H9 (cell line): ENCODE results near the gene DLG2. TPM values are rescaled to one million over a fixed set of nuclear protein-coding genes. Genes with fewer than 3 reads are reported as not detected.

ENCODE experiments used
- DNase-seq: peaks from one replicate; pipeline ENCODE4 v3.0.0-alpha.2; 2017
- H2AFZ ChIP-seq: one replicate; pipeline ENCODE4 v1.6.1; 2013; ENCODE audit warnings: mild to moderate bottlenecking, low read length, control low read depth, moderate library complexity
- H2AK5ac ChIP-seq: 2 replicates; pipeline ENCODE4 v1.6.1; 2013; ENCODE audit warnings: low read length, control low read depth, mixed read lengths; ENCODE audit not compliant: insufficient read length
- H2BK120ac ChIP-seq: one replicate; pipeline ENCODE4 v1.6.1; 2013; ENCODE audit warnings: low read depth, mild to moderate bottlenecking, low read length, control low read depth, inconsistent platforms; ENCODE audit not compliant: poor library complexity, severe bottlenecking
- H2BK12ac ChIP-seq: 2 replicates; pipeline ENCODE4 v1.6.1; 2013; ENCODE audit warnings: low read length, control low read depth, mixed read lengths, low read depth; ENCODE audit not compliant: insufficient read length
- H2BK15ac ChIP-seq: 2 replicates; pipeline ENCODE4 v1.6.1; 2013; ENCODE audit warnings: low read depth, low read length, control low read depth
- H2BK20ac ChIP-seq: one replicate; pipeline ENCODE4 v1.6.1; 2013; ENCODE audit warnings: low read depth, mild to moderate bottlenecking, low read length, control low read depth, inconsistent platforms; ENCODE audit not compliant: poor library complexity, severe bottlenecking
- H2BK5ac ChIP-seq: 2 replicates; pipeline ENCODE4 v1.6.1; 2013; ENCODE audit warnings: low read length, control low read depth, mixed read lengths; ENCODE audit not compliant: insufficient read length
- H3K14ac ChIP-seq: 2 replicates; pipeline ENCODE4 v1.6.1; 2013; ENCODE audit warnings: low read length, control low read depth; ENCODE audit not compliant: insufficient read depth
- H3K18ac ChIP-seq: 2 replicates; pipeline ENCODE4 v1.6.1; 2013; ENCODE audit warnings: low read depth, mild to moderate bottlenecking, mixed read lengths, low read length, control low read depth; ENCODE audit not compliant: insufficient read length
- H3K23ac ChIP-seq: 2 replicates; pipeline ENCODE4 v1.6.1; 2013; ENCODE audit warnings: low read length, control low read depth, mixed read lengths, low read depth; ENCODE audit not compliant: insufficient read length
- H3K23me2 ChIP-seq: 2 replicates; pipeline ENCODE4 v1.6.1; 2013; ENCODE audit warnings: low read depth, mild to moderate bottlenecking, mixed read lengths, low read length, control low read depth; ENCODE audit not compliant: insufficient read length, poor library complexity, severe bottlenecking
- H3K27ac ChIP-seq: 2 replicates; pipeline ENCODE4 v1.5.1; 2013; ENCODE audit warnings: low read length, control low read depth, mixed read lengths, low read depth; ENCODE audit not compliant: insufficient read length
- H3K27me3 ChIP-seq: 2 replicates; pipeline ENCODE4 v1.6.1; 2013; ENCODE audit warnings: low read length, control low read depth, inconsistent platforms; ENCODE audit not compliant: insufficient read depth
- H3K4ac ChIP-seq: 2 replicates; pipeline ENCODE4 v1.6.1; 2013; ENCODE audit warnings: low read depth, mild to moderate bottlenecking, control low read depth, inconsistent platforms, low read length, moderate library complexity
- H3K4me1 ChIP-seq: 2 replicates; pipeline ENCODE4 v1.6.1; 2013; ENCODE audit warnings: low read length, control low read depth, inconsistent platforms; ENCODE audit not compliant: insufficient read depth
- H3K4me2 ChIP-seq: 2 replicates; pipeline ENCODE4 v1.6.1; 2013; ENCODE audit warnings: low read length, control low read depth, mixed read lengths; ENCODE audit not compliant: insufficient read length, insufficient read depth
- H3K56ac ChIP-seq: 2 replicates; pipeline ENCODE4 v1.6.1; 2013; ENCODE audit warnings: low read depth, mild to moderate bottlenecking, mixed read lengths, low read length, control low read depth; ENCODE audit not compliant: insufficient read length
- H3K79me1 ChIP-seq: 2 replicates; pipeline ENCODE4 v1.6.1; 2013; ENCODE audit warnings: low read depth, mild to moderate bottlenecking, moderate library complexity, low read length, control low read depth, inconsistent platforms; ENCODE audit not compliant: insufficient read depth, poor library complexity, severe bottlenecking
- H3K79me2 ChIP-seq: 2 replicates; pipeline ENCODE4 v1.6.1; 2013; ENCODE audit warnings: low read length, control low read depth, inconsistent platforms; ENCODE audit not compliant: insufficient read depth
- H3K9ac ChIP-seq: 2 replicates; pipeline ENCODE4 v1.6.1; 2013; ENCODE audit warnings: low read length, control low read depth, mixed read lengths; ENCODE audit not compliant: insufficient read length; ENCODE audit errors: extremely low read depth
- H3K9me3 ChIP-seq: one replicate; pipeline ENCODE4 v1.6.1; 2013; ENCODE audit warnings: low read depth, low read length, inconsistent platforms; ENCODE audit not compliant: control insufficient read depth
- H3T11ph ChIP-seq: one replicate; pipeline ENCODE4 v1.6.1; 2013; ENCODE audit warnings: mild to moderate bottlenecking, low read length, control low read depth, inconsistent platforms
- H4K20me1 ChIP-seq: one replicate; pipeline ENCODE4 v1.6.1; 2013; ENCODE audit not compliant: control insufficient read depth, insufficient read length, insufficient read depth
- H4K5ac ChIP-seq: 2 replicates; pipeline ENCODE4 v1.6.1; 2013; ENCODE audit warnings: low read depth, mild to moderate bottlenecking, mixed read lengths, low read length, control low read depth; ENCODE audit not compliant: insufficient read length
- H4K8ac ChIP-seq: replicated peaks from 2 replicates; pipeline ENCODE4 v1.6.1; 2013; ENCODE audit warnings: low read length, control low read depth, mixed read lengths, low read depth; ENCODE audit not compliant: insufficient read length
- H4K91ac ChIP-seq: 2 replicates; pipeline ENCODE4 v1.6.1; 2013; ENCODE audit warnings: low read depth, mild to moderate bottlenecking, moderate library complexity, mixed read lengths, low read length, control low read depth; ENCODE audit not compliant: insufficient read length
- H3K27ac Mint-ChIP-seq, 3 experiments: 2 replicates in 2 of 3; 3 replicates in 1 of 3; pipeline ENCODE4 v1.8.0; 2020 to 2021; ENCODE audit warnings: mixed read lengths in 3 of 3, mild to moderate bottlenecking in 1 of 3, moderate library complexity in 1 of 3
- H3K27me3 Mint-ChIP-seq: 2 replicates; pipeline ENCODE4 v1.8.0; 2021; ENCODE audit warnings: low read depth, mild to moderate bottlenecking, moderate library complexity, mixed read lengths
- H3K36me3 Mint-ChIP-seq, 3 experiments: 2 replicates in 2 of 3; 3 replicates in 1 of 3; pipeline ENCODE4 v1.8.0; 2020 to 2021; ENCODE audit warnings: low read depth in 3 of 3, mixed read lengths in 3 of 3; ENCODE audit not compliant: insufficient read depth in 1 of 3
- H3K4me1 Mint-ChIP-seq, 2 experiments: 2 replicates each; pipeline ENCODE4 v1.8.0; 2020; ENCODE audit warnings: mixed read lengths in 2 of 2
- H3K4me3 Mint-ChIP-seq, 2 experiments: 2 replicates in 1 of 2; 3 replicates in 1 of 2; pipeline ENCODE4 v1.8.0; 2020 to 2021; ENCODE audit warnings: mild to moderate bottlenecking in 2 of 2, mixed read lengths in 2 of 2, moderate library complexity in 1 of 2
- H3K9me3 Mint-ChIP-seq, 2 experiments: 2 replicates in 1 of 2; 3 replicates in 1 of 2; pipeline ENCODE4 v1.8.0; 2020; ENCODE audit warnings: mild to moderate bottlenecking in 2 of 2, mixed read lengths in 2 of 2, moderate library complexity in 1 of 2
- WGBS: extraction: QIAGEN DNeasy Blood & Tissue Kit; methylation state at CpG from one replicate; pipeline ENCODE4 v1.1.7; 2013; ENCODE audit warnings: missing lambda C conversion rate, low lambda C conversion rate, mixed read lengths; ENCODE audit not compliant: insufficient read length; ENCODE audit errors: extremely low coverage; 5-methylcytosine and 5-hydroxymethylcytosine counted together
- total RNA-seq: library from RNA; stranded (reverse); gene quantifications from 2 replicates; pipeline ENCODE4 v1.2.1, GENCODE V29; 2021
- TF ChIP-seq, protein P1 (sequence below): fragments of 200-600 bp; sonication (generic); conservative IDR thresholded peaks from 3 replicates; pipeline ENCODE4 v1.8.0; 2021; ENCODE audit warnings: antibody characterized with exemption, mild to moderate bottlenecking

DLG2 gene
- total RNA-seq, 1 experiment from 2014 or later: 8.0 TPM

DNA sequence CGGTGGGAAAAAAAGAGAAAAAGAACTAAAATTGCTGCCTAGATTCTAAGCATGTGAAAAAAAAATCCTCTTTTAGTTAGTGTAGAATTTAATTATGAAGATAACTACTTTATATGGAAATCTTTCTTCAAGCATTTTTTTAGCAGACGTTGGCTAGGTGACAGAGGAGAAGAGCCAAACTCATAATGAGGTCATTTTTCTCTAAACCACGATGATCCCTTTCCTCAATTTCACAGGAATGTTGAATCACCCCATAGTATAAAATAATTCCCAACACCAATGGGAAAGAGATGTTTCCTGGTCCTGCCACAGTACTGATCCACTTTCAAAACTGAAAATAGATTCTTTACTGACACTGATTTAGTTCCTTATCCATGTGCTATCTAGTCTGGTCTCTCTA, 319.8 kb downstream of the DLG2 start:
- TF ChIP-seq, protein P1, sequence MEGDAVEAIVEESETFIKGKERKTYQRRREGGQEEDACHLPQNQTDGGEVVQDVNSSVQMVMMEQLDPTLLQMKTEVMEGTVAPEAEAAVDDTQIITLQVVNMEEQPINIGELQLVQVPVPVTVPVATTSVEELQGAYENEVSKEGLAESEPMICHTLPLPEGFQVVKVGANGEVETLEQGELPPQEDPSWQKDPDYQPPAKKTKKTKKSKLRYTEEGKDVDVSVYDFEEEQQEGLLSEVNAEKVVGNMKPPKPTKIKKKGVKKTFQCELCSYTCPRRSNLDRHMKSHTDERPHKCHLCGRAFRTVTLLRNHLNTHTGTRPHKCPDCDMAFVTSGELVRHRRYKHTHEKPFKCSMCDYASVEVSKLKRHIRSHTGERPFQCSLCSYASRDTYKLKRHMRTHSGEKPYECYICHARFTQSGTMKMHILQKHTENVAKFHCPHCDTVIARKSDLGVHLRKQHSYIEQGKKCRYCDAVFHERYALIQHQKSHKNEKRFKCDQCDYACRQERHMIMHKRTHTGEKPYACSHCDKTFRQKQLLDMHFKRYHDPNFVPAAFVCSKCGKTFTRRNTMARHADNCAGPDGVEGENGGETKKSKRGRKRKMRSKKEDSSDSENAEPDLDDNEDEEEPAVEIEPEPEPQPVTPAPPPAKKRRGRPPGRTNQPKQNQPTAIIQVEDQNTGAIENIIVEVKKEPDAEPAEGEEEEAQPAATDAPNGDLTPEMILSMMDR: no peak
- H3K4ac ChIP-seq: no peak overlapping the region
- H3K9me3 Mint-ChIP-seq: no peaks in the 10 kb centered on the region
- H2BK20ac ChIP-seq: no peak overlapping the region
- no peaks in the 10 kb centered on the region for H3K27me3 ChIP-seq
- H3K18ac ChIP-seq: no peak overlapping the region
- peaks cover 0 to 2% (median 0%) of the 10 kb centered on the region in 3 experiments; a peak in 2 of 7 replicates for H3K36me3 Mint-ChIP-seq
- WGBS: no CpG with 5 or more reads among the region's 3 CpGs
- H4K5ac ChIP-seq: no peak overlapping the region
- no peak overlapping the region for H4K8ac ChIP-seq
- H2AFZ ChIP-seq: no peak overlapping the region
- no peaks in the 10 kb centered on the region for H4K20me1 ChIP-seq
- H3K9ac ChIP-seq: no peak overlapping the region
- no peak overlapping the region for H2AK5ac ChIP-seq
- H3K4me2 ChIP-seq: no peak overlapping the region
- H2BK12ac ChIP-seq: no peak overlapping the region
- no peak overlapping the region for H3K23ac ChIP-seq
- no peaks in the 10 kb centered on the region; the same call in 1 of the 2 replicates for H3K4me1 ChIP-seq
- DNase-seq: no peak
- no peak overlapping the region for H3K56ac ChIP-seq
- H3K4me1 Mint-ChIP-seq: peaks cover 4% of the 10 kb centered on the region in 2 experiments; a peak in 3 of 4 replicates
- no peaks in the 10 kb centered on the region for H3K79me2 ChIP-seq
- no peak overlapping the region for H3T11ph ChIP-seq
- no peak overlapping the region for H2BK15ac ChIP-seq
- H3K14ac ChIP-seq: no peak overlapping the region
- no peak overlapping the region for H2BK5ac ChIP-seq
- no peak overlapping the region for H3K27ac ChIP-seq
- H2BK120ac ChIP-seq: no peak overlapping the region
- no peaks in the 10 kb centered on the region for H3K27me3 Mint-ChIP-seq
- no peaks in the 10 kb centered on the region for H3K79me1 ChIP-seq
- no peak overlapping the region for H4K91ac ChIP-seq
- no peaks in the 10 kb centered on the region for H3K23me2 ChIP-seq
- no peaks in the 10 kb centered on the region for H3K9me3 ChIP-seq
- no peak overlapping the region for H3K4me3 Mint-ChIP-seq
- H3K27ac Mint-ChIP-seq: no peak overlapping the region
